OCI-LY3 (cell line): Measurements from ENCODE around the gene ERC2.

Experiments
- CTCF ChIP-seq: fragments of 200-600, 300-600 bp; sonication (generic); IDR thresholded peaks from 2 replicates; pipeline ENCODE4 v1.5.1; 2014; ENCODE audit warnings: antibody characterized with exemption, low read length, low read depth
- EZH2phosphoT487 ChIP-seq: fragments of 200-600 bp; shearing (Covaris generic); IDR thresholded peaks from 2 replicates; pipeline ENCODE4 v1.6.1; 2018; ENCODE audit warnings: antibody characterized with exemption, mixed run types, low read depth

DNA sequence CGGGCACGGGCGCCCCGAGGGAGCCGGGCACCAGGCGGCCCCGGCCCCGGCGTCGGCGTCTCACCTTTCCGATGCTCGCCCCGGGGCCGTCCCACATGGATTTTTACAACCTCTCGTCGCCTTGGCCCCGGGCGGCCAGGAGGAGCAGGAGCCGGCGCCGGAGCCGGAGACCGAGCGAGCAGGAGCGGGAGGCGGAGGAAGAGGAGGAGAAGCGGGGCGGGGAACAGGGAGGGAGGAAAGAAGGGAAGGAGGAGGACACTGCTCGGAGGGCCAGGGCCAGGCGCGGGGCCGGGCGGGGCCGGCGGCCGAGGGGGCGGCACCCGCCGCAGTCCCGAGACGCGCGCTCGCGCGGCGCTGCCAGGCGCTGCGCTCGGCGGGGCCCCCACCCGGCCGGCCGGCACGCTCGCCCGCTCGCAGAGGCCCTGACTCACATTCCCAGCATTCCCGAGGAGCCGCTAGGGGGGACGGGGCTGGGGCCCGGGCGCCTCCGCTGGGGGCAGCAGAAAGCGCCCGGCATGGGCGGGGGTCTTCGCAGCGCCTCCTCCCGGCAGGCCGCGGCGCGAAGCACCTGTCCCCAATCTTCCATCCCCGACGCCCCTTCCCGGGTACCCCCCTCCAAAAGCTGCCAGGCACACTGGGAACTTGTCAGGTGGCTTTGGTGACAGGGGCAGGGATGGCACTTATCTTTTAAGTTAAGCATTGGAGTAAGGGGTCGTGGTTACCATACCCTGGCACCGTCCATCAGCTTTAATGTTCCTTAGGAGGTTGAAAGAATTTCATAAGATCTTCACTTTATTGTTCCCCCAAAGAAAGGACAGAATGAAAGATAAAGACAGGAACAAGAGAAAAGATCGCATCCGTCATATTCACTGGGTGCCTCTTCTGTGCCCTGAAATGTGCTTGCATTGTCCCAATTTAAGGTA lies at the start of gene ERC2:
- no peak for TF ChIP-seq CTCF
- no peak for TF ChIP-seq EZH2phosphoT487
